ENCODE results near the gene PAOX. TPM values are rescaled to one million over a fixed set of nuclear protein-coding genes. Genes with fewer than 3 reads are reported as not detected.
"Not testable (repeated sequence)": the region's sequence is repeated elsewhere in the genome, so short reads cannot be mapped to it uniquely, and the experiment has no call there.

PAOX gene
- total and polyA plus RNA-seq, 9 of the 15 experiments (the other 6 are each of a cell fraction or from before 2014, with no cell fraction given), result 0.80 to 6.4 (median 2.6) TPM

- H3K79me2 ChIP-seq (ENCODE audit: control insufficient read depth, insufficient read depth, low read length); H3K4me3 ChIP-seq; POLR2A ChIA-PET; ATAC-seq; BruUV-seq (replicated peaks); H3K27me3 ChIP-seq (ENCODE audit: control insufficient read depth in 2 of 2, insufficient read depth in 2 of 2, low read length in 2 of 2); H3K9ac ChIP-seq (ENCODE audit: insufficient read depth in 1 of 2, low read depth in 2 of 2, low read length in 2 of 2); H2AFZ ChIP-seq (ENCODE audit: low read depth, low read length); H4K20me1 ChIP-seq (replicated peaks; ENCODE audit: control insufficient read depth, insufficient read depth, low read length); H3K36me3 ChIP-seq (ENCODE audit: control insufficient read depth, insufficient read depth, low read length); H3K9me3 ChIP-seq (replicated peaks; ENCODE audit: control insufficient read depth, insufficient read depth, low read depth, low read length); intact Hi-C loops (cut with micrococcal nuclease); DNase-seq (ENCODE audit: extremely low read depth in 1 of 4, low spot score in 3 of 4); H3K4me2 ChIP-seq (ENCODE audit: insufficient read depth, low read length); CTCF ChIA-PET (ENCODE audit: low intra/inter-chr PET ratio); H3K27ac ChIP-seq (ENCODE audit: extremely low read depth, low read depth, low read length); FAIRE-seq; H3K9me1 ChIP-seq (ENCODE audit: control insufficient read depth, insufficient read depth, low read length); in situ Hi-C loops (cut with MboI): not testable (repeated sequence)
- peaks cover 11 to 36% of the 10 kb centered on the region in 2 experiments for H3K4me1 ChIP-seq (replicated peaks in 1 of 2; ENCODE audit: control insufficient read depth in 2 of 2, insufficient read depth in 2 of 2, low read length in 2 of 2)
- WGBS (ENCODE audit: insufficient coverage, low coverage, missing lambda C conversion rate), result 90% methylated on average over 4 of the region's 4 CpGs
Measured at GRCh38 chr10:133386951-133387350, 7.9 kb downstream of the PAOX start.

- BruUV-seq (replicated peaks), result TSS peak; percentile 76
- peak overlapping the region; percentile 94 for H2AFZ ChIP-seq (ENCODE audit: low read depth, low read length)
- TF ChIP-seq SNIP1 (IDR thresholded peaks at IDR 0.05; ENCODE audit: low read depth), result 0 out of 2 replicates have a peak, but pooled peaks have one; percentile 41
- no peak for TF ChIP-seq SREBF2 (CRISPR knock-in tag; IDR thresholded peaks at IDR 0.05)
- TF ChIP-seq ZNF197 (CRISPR knock-in tag; IDR thresholded peaks at IDR 0.05; ENCODE audit: low read depth), result no peak
- TF ChIP-seq POLR2B (IDR thresholded peaks at IDR 0.05; ENCODE audit: low read depth, partially characterized antibody), result peak; percentile 37
- TF ChIP-seq HDAC3 (IDR thresholded peaks at IDR 0.05; ENCODE audit: borderline replicate concordance, partially characterized antibody), result no peak
- no peak for TF ChIP-seq ILF3 (IDR thresholded peaks at IDR 0.05; ENCODE audit: borderline replicate concordance)
- TF ChIP-seq HMBOX1 (IDR thresholded peaks at IDR 0.05), result peak; percentile 55; the same call in 1 of the 2 replicates
- TF ChIP-seq MLLT1 (IDR thresholded peaks at IDR 0.05), result 0 out of 4 replicates have a peak, but pooled peaks have one; percentile 20 to 36
- TF ChIP-seq RBFOX2 (IDR thresholded peaks at IDR 0.05; ENCODE audit: low read depth, low read length), result peak; percentile 43; the same call in 1 of the 2 replicates
- no peak for TF ChIP-seq SNAPC5 (CRISPR knock-in tag; IDR thresholded peaks at IDR 0.05)
- peak; percentile 95 for TF ChIP-seq DIDO1 (tag; IDR thresholded peaks at IDR 0.05; ENCODE audit: low read depth)
- peak; percentile 29; the same call in 1 of the 2 replicates for TF ChIP-seq ATF7 (IDR thresholded peaks at IDR 0.05)
Measured at GRCh38 chr10:133388236-133388972, 9.3 kb downstream of the PAOX start.

More at GRCh38 chr10:133388236-133388972, 9.3 kb downstream of the PAOX start:
- peak overlapping the region; percentile 73 to 94 for H3K9ac ChIP-seq (ENCODE audit: insufficient read depth in 1 of 2, low read depth in 2 of 2, low read length in 2 of 2)
- peak overlapping the region; percentile 83 for H3K27ac ChIP-seq (ENCODE audit: extremely low read depth, low read depth, low read length)
- no peaks in the 10 kb centered on the region for H3K9me1 ChIP-seq (ENCODE audit: control insufficient read depth, insufficient read depth, low read length)
- H3K4me2 ChIP-seq (ENCODE audit: insufficient read depth, low read length), result peak overlapping the region; percentile 92
- no peaks in the 10 kb centered on the region for H4K20me1 ChIP-seq (replicated peaks; ENCODE audit: control insufficient read depth, insufficient read depth, low read length)
- intact Hi-C loops (cut with micrococcal nuclease) (no loop called here), in situ Hi-C loops (cut with MboI) (no loop called here)
- H3K9me3 ChIP-seq (replicated peaks; ENCODE audit: control insufficient read depth, insufficient read depth, low read depth, low read length), result no peaks in the 10 kb centered on the region
- CTCF ChIA-PET (ENCODE audit: low intra/inter-chr PET ratio), result no interaction called here
- 0% methylated on average over 15 of the region's 17 CpGs for WGBS (ENCODE audit: insufficient coverage, low coverage, missing lambda C conversion rate)
- POLR2A ChIA-PET, result interaction anchor here (0.7 to 1.7 kb wide), 3 partner anchors 13 to 483 kb away, joined by 3 to 6 read pairs (median 6); no protein-coding TSS in a partner anchor
- H3K36me3 ChIP-seq (ENCODE audit: control insufficient read depth, insufficient read depth, low read length), result peaks cover 7% of the 10 kb centered on the region; the same call in 1 of the 3 replicates
- no peaks in the 10 kb centered on the region; the same call in 2 of the 3 replicates for H3K79me2 ChIP-seq (ENCODE audit: control insufficient read depth, insufficient read depth, low read length)
- H3K4me3 ChIP-seq, result peak overlapping the region; percentile 46
- H3K27me3 ChIP-seq (ENCODE audit: control insufficient read depth in 2 of 2, insufficient read depth in 2 of 2, low read length in 2 of 2), result no peaks in the 10 kb centered on the region
- DNase-seq (ENCODE audit: extremely low read depth in 1 of 4, low spot score in 3 of 4), result peak in 3 of 4 experiments; percentile 17 to 77 (median 22)
- H3K4me1 ChIP-seq (replicated peaks in 1 of 2; ENCODE audit: control insufficient read depth in 2 of 2, insufficient read depth in 2 of 2, low read length in 2 of 2), result peaks cover 11 to 41% of the 10 kb centered on the region in 2 experiments
- FAIRE-seq, result peak; percentile 84
- ATAC-seq, result peak; percentile 79

Measured in K562 (cell line).